Breast epithelium (tissue), 4 donors: Measurements from ENCODE around the gene SIK2. TPM values are rescaled to one million over a fixed set of nuclear protein-coding genes. Genes with fewer than 3 reads are reported as not detected.

Experiments used
- DNase-seq, 2 donors: peaks; one replicate each; pipeline ENCODE4 v3.0.0-alpha.2; 2019; ENCODE audit warnings: low spot score in 2 of 2
- H3K27ac ChIP-seq, 2 donors: fragments of 200-600 bp; sonication (generic) in 1 of 2; one replicate each; pipeline ENCODE4 v1.5.1; 2016 to 2019; ENCODE audit warnings: mild to moderate bottlenecking in 1 of 2
- H3K27me3 ChIP-seq, 2 donors: fragments of 200-600 bp; sonication (generic) in 1 of 2; one replicate each; pipeline versions ENCODE4 v1.5.1 to v1.6.0; 2017 to 2019; ENCODE audit warnings: control low read depth in 1 of 2, mild to moderate bottlenecking in 1 of 2
- H3K36me3 ChIP-seq: fragments of 200-600 bp; one replicate; pipeline ENCODE4 v1.5.1; 2019
- H3K4me1 ChIP-seq, 2 donors: fragments of 200-600 bp; sonication (generic); one replicate each; pipeline ENCODE4 v1.5.1; 2016 to 2019; ENCODE audit warnings: control low read depth in 1 of 2
- H3K4me3 ChIP-seq, 3 donors: fragments of 200-600 bp; sonication (generic); 1 replicate in 2 of 3; 2 replicates in 1 of 3; pipeline ENCODE4 v1.5.1; 2016 to 2019; ENCODE audit warnings: mild to moderate bottlenecking in 3 of 3, moderate library complexity in 2 of 3
- H3K9me3 ChIP-seq, 2 donors: fragments of 200-600 bp; sonication (generic) in 1 of 2; one replicate each; pipeline ENCODE4 v1.5.1; 2016 to 2019; ENCODE audit warnings: control low read depth in 1 of 2
- CTCF ChIP-seq, 3 donors: fragments of 450-650 bp; IDR thresholded peaks; one replicate each; pipeline ENCODE4 v1.5.1; 2016 to 2017; ENCODE audit warnings: antibody characterized with exemption in 3 of 3, mild to moderate bottlenecking in 3 of 3, moderate library complexity in 3 of 3
- POLR2A ChIP-seq: fragments of 450-650 bp; IDR thresholded peaks from one replicate; pipeline ENCODE4 v1.6.1; 2016; ENCODE audit warnings: antibody characterized with exemption, mild to moderate bottlenecking, moderate library complexity
- POLR2AphosphoS5 ChIP-seq, 3 donors: sonication (generic); formaldehyde crosslinking; IDR thresholded peaks; one replicate each; pipeline ENCODE4 v1.6.1; 2017; ENCODE audit warnings: antibody characterized with exemption in 3 of 3
- intact Hi-C: fragments of 100-400 bp; cut with DNase I; formaldehyde crosslinking; loops from one replicate; pipeline ENCODE4 v1.15.1; 2023; ENCODE audit warnings: low total_unique reads
- total RNA-seq, 3 donors: library from RNA; depleted of rRNA; stranded (reverse); fragments of >200 nt; gene quantifications; one replicate each; pipeline ENCODE4 v1.1.0, GENCODE V29; 2016

SIK2 gene
- total RNA-seq, 3 donors from 2014 or later, result 19.0 to 56.6 (median 30.7) TPM

GRCh38 chr11:111683806-111684205, 81.6 kb downstream of the SIK2 start:
- H3K27ac ChIP-seq, result no peak overlapping the region
- H3K4me3 ChIP-seq, result no peak overlapping the region
- no peak for TF ChIP-seq CTCF (IDR thresholded peaks at IDR 0.05)
- peaks cover 5% of the 10 kb centered on the region for H3K36me3 ChIP-seq
- H3K4me1 ChIP-seq, result no peaks in the 10 kb centered on the region
- no peaks in the 10 kb centered on the region for H3K9me3 ChIP-seq
- intact Hi-C loops, result no loop called here
- no peaks in the 10 kb centered on the region for H3K27me3 ChIP-seq
- no peak for DNase-seq

GRCh38 chr11:111684251-111684650, 82.0 kb downstream of the SIK2 start:
- Histone ChIP-seq H3K9me3 (no peaks in the 10 kb centered on the region), H3K4me3 (no peak overlapping the region), H3K4me1 (no peaks in the 10 kb centered on the region), H3K36me3 (peaks cover 5% of the 10 kb centered on the region), H3K27me3 (no peaks in the 10 kb centered on the region), H3K27ac (no peak overlapping the region)
- intact Hi-C loops, result no loop called here
- no peak for TF ChIP-seq POLR2AphosphoS5 (IDR thresholded peaks at IDR 0.05)
- no peak for TF ChIP-seq CTCF (IDR thresholded peaks at IDR 0.05)
- TF ChIP-seq POLR2A, result no peak
- no peak for DNase-seq

GRCh38 chr11:111688013-111688412, 85.8 kb downstream of the SIK2 start:
- no peak for DNase-seq
- no peak overlapping the region for H3K4me3 ChIP-seq
- no peak overlapping the region for H3K27ac ChIP-seq
- H3K9me3 ChIP-seq, result no peaks in the 10 kb centered on the region
- H3K36me3 ChIP-seq, result peaks cover 5% of the 10 kb centered on the region
- intact Hi-C loops, result no loop called here
- TF ChIP-seq CTCF (IDR thresholded peaks at IDR 0.05) (no peak), POLR2AphosphoS5 (IDR thresholded peaks at IDR 0.05) (no peak), POLR2A (no peak)
- no peaks in the 10 kb centered on the region for H3K4me1 ChIP-seq
- no peaks in the 10 kb centered on the region for H3K27me3 ChIP-seq

GRCh38 chr11:111691176-111691575, 88.9 kb downstream of the SIK2 start:
- Histone ChIP-seq H3K4me3 (no peak overlapping the region), H3K27ac (no peak overlapping the region), H3K4me1 (no peaks in the 10 kb centered on the region), H3K9me3 (no peaks in the 10 kb centered on the region), H3K27me3 (no peaks in the 10 kb centered on the region), H3K36me3 (peaks cover 5% of the 10 kb centered on the region)
- TF ChIP-seq POLR2A (no peak), POLR2AphosphoS5 (IDR thresholded peaks at IDR 0.05) (no peak), CTCF (IDR thresholded peaks at IDR 0.05) (no peak)
- intact Hi-C loops, result no loop called here
- no peak for DNase-seq

GRCh38 chr11:111691741-111692140, 89.5 kb downstream of the SIK2 start:
- DNase-seq, result no peak
- TF ChIP-seq POLR2A (no peak), POLR2AphosphoS5 (IDR thresholded peaks at IDR 0.05) (no peak), CTCF (IDR thresholded peaks at IDR 0.05) (no peak)
- intact Hi-C loops, result no loop called here
- peaks cover 5% of the 10 kb centered on the region for H3K36me3 ChIP-seq
- no peak overlapping the region for H3K4me3 ChIP-seq
- H3K9me3 ChIP-seq, result no peaks in the 10 kb centered on the region
- no peaks in the 10 kb centered on the region for H3K27me3 ChIP-seq
- H3K27ac ChIP-seq, result no peak overlapping the region
- no peaks in the 10 kb centered on the region for H3K4me1 ChIP-seq
